RPMI7951 (cell line): Measurements from ENCODE around the gene LRRC53. TPM values are rescaled to one million over a fixed set of nuclear protein-coding genes. Genes with fewer than 3 reads are reported as not detected.

Experiments used
- DNase-seq: peaks from one replicate; pipeline ENCODE4 v3.0.0-alpha.2; 2012; ENCODE audit warnings: low read depth
- total RNA-seq: library from RNA; depleted of rRNA; stranded (reverse); fragments of >200 nt; shearing (Covaris generic); gene quantifications from 2 replicates; pipeline ENCODE4 v1.2.3, GENCODE V29; 2014

LRRC53 gene
- total RNA-seq, 1 experiment from 2014 or later: not detected

GRCh38 chr1:74496669-74497068 lies 15.7 kb downstream of the LRRC53 start:
- no peak for DNase-seq

- DNase-seq: peak; percentile 22
Observed at GRCh38 chr1:74486036-74486435, 26.4 kb downstream of the LRRC53 start.

GRCh38 chr1:74485622-74486021 lies 26.8 kb downstream of the LRRC53 start:
- peak; percentile 57 for DNase-seq

- DNase-seq: no peak
Observed at GRCh38 chr1:74481607-74482006, 30.8 kb downstream of the LRRC53 start.

- no peak for DNase-seq
Observed at GRCh38 chr1:74480068-74480467, 32.3 kb downstream of the LRRC53 start.

GRCh38 chr1:74478979-74479378 lies 33.4 kb downstream of the LRRC53 start:
- DNase-seq: no peak

- DNase-seq: no peak
Observed at GRCh38 chr1:74474585-74474984, 37.8 kb downstream of the LRRC53 start.

- no peak for DNase-seq
Observed at GRCh38 chr1:74471470-74471869, 40.9 kb downstream of the LRRC53 start.

- DNase-seq: no peak
Observed at GRCh38 chr1:74470936-74471335, 41.5 kb downstream of the LRRC53 start.

- DNase-seq: no peak
Observed at GRCh38 chr1:74470251-74470650, 42.2 kb downstream of the LRRC53 start.

GRCh38 chr1:74468982-74469603 lies 43.3 kb downstream of the LRRC53 start:
- peak; percentile 47 for DNase-seq

- peak; percentile 11 for DNase-seq
Observed at GRCh38 chr1:74467786-74468377, 44.5 kb downstream of the LRRC53 start.

- DNase-seq: no peak
Observed at GRCh38 chr1:74465193-74465681, 47.2 kb downstream of the LRRC53 start.

- DNase-seq: no peak
Observed at GRCh38 chr1:74464037-74464436, 48.4 kb downstream of the LRRC53 start.

- peak; percentile 47 for DNase-seq
Observed at GRCh38 chr1:74463333-74463988, 49.0 kb downstream of the LRRC53 start.

- no peak for DNase-seq
Observed at GRCh38 chr1:74457253-74457652, 55.2 kb downstream of the LRRC53 start.

- DNase-seq: no peak
Observed at GRCh38 chr1:74455390-74455789, 57.0 kb downstream of the LRRC53 start.

GRCh38 chr1:74453277-74453676 lies 59.1 kb downstream of the LRRC53 start:
- DNase-seq: no peak

GRCh38 chr1:74452035-74452434 lies 60.4 kb downstream of the LRRC53 start:
- no peak for DNase-seq

- no peak for DNase-seq
Observed at GRCh38 chr1:74437035-74437434, 75.4 kb downstream of the LRRC53 start.

GRCh38 chr1:74436078-74436477 lies 76.3 kb downstream of the LRRC53 start:
- DNase-seq: no peak

- DNase-seq: no peak
Observed at GRCh38 chr1:74434321-74434720, 78.1 kb downstream of the LRRC53 start.

GRCh38 chr1:74432325-74432724 lies 80.1 kb downstream of the LRRC53 start:
- no peak for DNase-seq
